Measurements from ENCODE around the gene TMEM187. TPM values are rescaled to one million over a fixed set of nuclear protein-coding genes. Genes with fewer than 3 reads are reported as not detected.

The TMEM187 gene
- total and polyA plus RNA-seq, 9 donors = 2.6 to 11.6 (median 9.4) TPM

GRCh38 chrX:153956044-153956907 is 16.3 kb upstream of the TMEM187 start:
- Histone ChIP-seq H3K36me3 (no peaks in the 10 kb centered on the region), H3K27me3 (no peaks in the 10 kb centered on the region), H3K4me1 (ENCODE audit: insufficient read depth) (no peaks in the 10 kb centered on the region), H3K4me3 (no peak overlapping the region), H3K27ac (no peak overlapping the region), H3K9me3 (no peaks in the 10 kb centered on the region)
- TF ChIP-seq POLR2A (IDR thresholded peaks at IDR 0.05) (no peak), EP300 (IDR thresholded peaks at IDR 0.05) (no peak), CTCF (IDR thresholded peaks at IDR 0.05) (no peak)
- intact Hi-C loops (cut with DNase I) = loop anchor here in 2 of 4 donors (5.0 to 10.0 kb wide), 2 partner anchors 189 to 411 kb away; no protein-coding TSS in a partner anchor
- DNase-seq = no peak
- WGBS, 3 donors = 91 to 92% (median 91%) methylated on average over 35 of the region's 35 CpGs

- intact Hi-C loops (cut with DNase I) = loop anchor here in 2 of 4 donors (5.0 to 10.0 kb wide), 2 partner anchors 190 to 412 kb away; no protein-coding TSS in a partner anchor
- no peak for DNase-seq
- Histone ChIP-seq H3K27me3 (no peaks in the 10 kb centered on the region), H3K9me3 (no peaks in the 10 kb centered on the region), H3K36me3 (no peaks in the 10 kb centered on the region), H3K27ac (no peak overlapping the region), H3K4me3 (no peak overlapping the region), H3K4me1 (ENCODE audit: insufficient read depth) (no peaks in the 10 kb centered on the region)
- WGBS, 3 donors = 88 to 93% (median 89%) methylated on average over 17 of the region's 17 CpGs
- TF ChIP-seq EP300 (IDR thresholded peaks at IDR 0.05) (no peak), POLR2A (IDR thresholded peaks at IDR 0.05) (no peak), CTCF (IDR thresholded peaks at IDR 0.05) (no peak)
Measured at GRCh38 chrX:153957224-153957623, 15.3 kb upstream of the TMEM187 start.

- Histone ChIP-seq H3K27me3 (no peaks in the 10 kb centered on the region), H3K36me3 (no peaks in the 10 kb centered on the region), H3K4me1 (ENCODE audit: insufficient read depth) (no peaks in the 10 kb centered on the region), H3K27ac (no peak overlapping the region), H3K4me3 (no peak overlapping the region), H3K9me3 (no peaks in the 10 kb centered on the region)
- intact Hi-C loops (cut with DNase I) = loop anchor here in 2 of 4 donors (5.0 to 10.0 kb wide), 2 partner anchors 191 to 414 kb away; no protein-coding TSS in a partner anchor
- no peak for TF ChIP-seq CTCF (IDR thresholded peaks at IDR 0.05)
- no peak for TF ChIP-seq POLR2A (IDR thresholded peaks at IDR 0.05)
- no peak for TF ChIP-seq EP300 (IDR thresholded peaks at IDR 0.05)
- 91 to 93% (median 91%) methylated on average over 13 to 14 of the region's 14 CpGs for WGBS, 3 donors
- DNase-seq = no peak
Measured at GRCh38 chrX:153958605-153959004, 13.9 kb upstream of the TMEM187 start.

GRCh38 chrX:153959649-153960048 is 12.9 kb upstream of the TMEM187 start:
- intact Hi-C loops (cut with DNase I) = loop anchor here in 2 of 4 donors (5.0 to 10.0 kb wide), 2 partner anchors 192 to 415 kb away; no protein-coding TSS in a partner anchor
- no peak for DNase-seq
- Histone ChIP-seq H3K36me3 (no peaks in the 10 kb centered on the region), H3K27me3 (no peaks in the 10 kb centered on the region), H3K4me1 (ENCODE audit: insufficient read depth) (no peaks in the 10 kb centered on the region), H3K9me3 (no peaks in the 10 kb centered on the region), H3K27ac (no peak overlapping the region), H3K4me3 (no peak overlapping the region)
- no peak for TF ChIP-seq CTCF (IDR thresholded peaks at IDR 0.05)
- no peak for TF ChIP-seq EP300 (IDR thresholded peaks at IDR 0.05)
- TF ChIP-seq POLR2A (IDR thresholded peaks at IDR 0.05) = no peak
- WGBS, 3 donors = 89 to 90% (median 90%) methylated on average over 15 of the region's 15 CpGs

Data from ovary (tissue), 9 donors.